ENCODE data around the gene FRMD4A.

GRCh38 chr10:14240253-14241189, 90.2 kb downstream of the FRMD4A start:
- TF ChIP-seq CTCF (conservative IDR thresholded peaks at IDR 0.05; ENCODE audit: low read depth, low read length) (no peak), RCOR1 (IDR thresholded peaks at IDR 0.05; ENCODE audit: insufficient replicate concordance, low read length) (no peak), POLR2A (IDR thresholded peaks at IDR 0.05; ENCODE audit: low read depth, low read length) (no peak)

All from IMR-90 (cell line).